ENCODE measurements around the gene TIMM8B. TPM values are rescaled to one million over a fixed set of nuclear protein-coding genes. Genes with fewer than 3 reads are reported as not detected.
"Not testable (repeated sequence)": the region's sequence is repeated elsewhere in the genome, so short reads cannot be mapped to it uniquely, and the experiment has no call there.

The TIMM8B gene
- total RNA-seq, 1 experiment from 2014 or later = 74.7 TPM

- DNase-seq (ENCODE audit: low read depth) = peak; percentile 27
Observed at GRCh38 chr11:112082729-112083128, 3.8 kb downstream of the TIMM8B start.

- peak; percentile 85 for DNase-seq (ENCODE audit: low read depth)
Observed at GRCh38 chr11:112073941-112074811, 12.4 kb downstream of the TIMM8B start, which contains the start of the genes NKAPD1 and PIH1D2. Gene NKAPD1, plus strand, starts transcription at chr11:112074299. Its CDS starts 1,276 bp downstream, at chr11:112075575. Gene PIH1D2, minus strand, starts transcription at chr11:112074017. Its CDS starts 843 bp downstream, at chr11:112073174.

DNA sequence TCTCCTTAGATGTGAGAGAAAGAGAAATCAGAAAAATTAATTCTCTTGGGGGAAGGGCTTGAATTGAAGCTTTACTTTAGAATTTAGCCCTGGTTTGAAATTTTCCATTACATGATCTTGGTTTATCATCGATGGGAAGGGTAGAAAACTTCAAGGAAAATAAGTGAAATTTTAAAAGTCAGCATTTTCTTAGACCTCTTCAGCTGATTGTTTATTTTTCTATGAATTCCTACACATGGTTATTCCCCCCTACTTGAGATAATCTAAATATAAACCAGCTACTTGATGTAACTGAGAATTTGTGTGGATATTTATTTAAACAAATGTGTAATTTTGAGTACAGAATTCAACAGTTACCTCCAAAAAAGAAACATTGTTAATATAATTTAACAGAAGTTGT is 23.6 kb downstream of the TIMM8B start:
- DNase-seq (ENCODE audit: low read depth) = no peak

GRCh38 chr11:112058103-112058502 is 28.5 kb downstream of the TIMM8B start:
- DNase-seq (ENCODE audit: low read depth) = no peak

DNA sequence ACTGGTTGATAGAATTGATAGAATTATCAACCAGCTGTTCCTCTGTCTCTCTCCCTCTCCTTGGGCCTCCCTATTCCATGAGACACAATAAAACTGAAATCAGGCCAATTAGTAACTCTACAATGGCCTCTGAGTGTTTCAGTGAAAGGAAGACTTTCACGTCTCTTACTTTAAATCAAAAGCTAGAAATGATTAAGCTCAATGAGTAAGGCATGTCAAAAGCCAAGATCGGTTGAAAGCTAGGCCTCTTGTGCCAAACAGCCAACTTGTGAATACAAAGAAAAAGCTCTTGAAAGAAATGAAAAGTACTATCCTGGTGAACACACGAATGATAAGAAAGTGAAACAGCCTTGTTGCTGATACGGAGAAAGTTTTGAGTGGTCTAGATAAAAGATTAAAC is 29.4 kb downstream of the TIMM8B start:
- no peak for DNase-seq (ENCODE audit: low read depth)

GRCh38 chr11:112051768-112052167 is 34.8 kb downstream of the TIMM8B start:
- DNase-seq (ENCODE audit: low read depth) = no peak

- DNase-seq (ENCODE audit: low read depth) = no peak
Observed at GRCh38 chr11:112050721-112051120, 35.8 kb downstream of the TIMM8B start.

GRCh38 chr11:112049777-112050176 is 36.8 kb downstream of the TIMM8B start:
- DNase-seq (ENCODE audit: low read depth) = no peak

DNA sequence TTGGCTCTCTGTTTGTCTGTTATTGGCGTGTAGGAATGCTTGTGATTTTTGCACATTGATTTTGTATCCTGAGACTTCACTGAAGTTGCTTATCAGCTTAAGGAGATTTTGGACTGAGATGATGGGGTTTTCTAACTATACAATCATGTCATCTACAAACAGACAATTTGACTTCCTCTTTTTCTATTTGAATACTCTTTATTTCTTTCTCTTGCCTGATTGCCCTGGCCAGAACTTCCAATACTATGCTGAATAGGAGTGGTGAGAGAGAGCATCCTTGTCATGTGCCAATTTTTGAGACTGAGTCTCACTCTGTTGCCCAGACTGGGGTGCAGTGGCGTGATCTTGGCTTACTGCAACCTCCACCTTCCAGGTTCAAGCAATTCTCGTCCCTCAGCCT is 38.3 kb downstream of the TIMM8B start:
- not testable (repeated sequence) for DNase-seq (ENCODE audit: low read depth)

DNA sequence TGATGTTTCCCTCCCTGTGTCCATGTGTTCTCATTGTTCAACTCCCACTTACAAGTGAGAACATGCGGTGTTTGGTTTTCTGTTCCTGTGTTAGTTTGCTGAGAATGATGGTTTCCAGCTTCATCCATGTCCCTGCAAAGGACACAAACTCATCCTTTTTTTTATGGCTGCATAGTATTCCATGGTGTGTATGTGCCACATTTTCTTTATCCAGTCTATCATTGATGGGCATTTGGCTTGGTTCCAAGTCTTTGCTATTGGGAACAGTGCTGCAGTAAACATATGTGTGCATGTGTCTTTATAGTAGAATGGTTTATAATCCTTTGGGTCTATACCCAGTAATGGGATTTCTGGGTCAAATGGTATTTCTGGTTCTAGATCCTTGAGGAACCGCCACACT is 39.9 kb downstream of the TIMM8B start:
- DNase-seq (ENCODE audit: low read depth) = not testable (repeated sequence)

DNA sequence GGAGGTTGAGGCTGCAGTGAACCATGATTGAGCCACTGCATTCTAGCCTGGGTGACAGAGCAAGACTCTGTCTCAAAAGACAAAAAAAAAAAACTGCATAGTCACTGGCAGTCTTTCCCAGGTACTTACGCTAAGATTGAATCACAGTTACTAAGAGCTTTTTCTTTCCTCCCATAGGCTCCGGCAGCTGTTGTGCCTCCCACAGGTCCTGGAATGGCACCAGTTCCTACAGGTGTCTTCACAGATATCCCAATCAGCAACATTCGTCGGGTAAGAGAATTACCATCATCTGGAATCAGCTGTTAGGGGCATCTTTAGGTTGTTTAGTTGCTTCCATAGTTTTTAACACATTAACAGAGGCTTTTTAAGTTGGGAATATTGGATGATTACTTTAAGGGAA is 41.6 kb downstream of the TIMM8B start:
- no peak for DNase-seq (ENCODE audit: low read depth)

DNA sequence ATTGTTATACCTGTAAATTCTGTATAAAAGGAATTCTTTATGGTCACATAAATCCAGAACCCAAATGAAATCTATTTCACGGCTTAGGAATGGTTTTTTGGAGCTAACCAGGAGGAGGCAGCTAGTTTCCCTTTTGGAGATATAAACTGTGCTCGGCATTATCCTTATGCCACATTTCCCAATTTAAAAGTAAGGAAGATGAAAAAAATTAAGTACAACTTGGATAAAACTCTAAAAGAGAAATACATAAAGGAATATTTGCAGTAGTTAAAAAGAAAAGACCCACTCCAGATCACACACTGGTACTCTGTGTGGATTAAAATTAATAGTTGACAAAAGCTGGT is 43.6 kb downstream of the TIMM8B start:
- DNase-seq (ENCODE audit: low read depth) = no peak

- DNase-seq (ENCODE audit: low read depth) = peak; percentile 51
Observed at GRCh38 chr11:112042161-112042960, 44.2 kb downstream of the TIMM8B start.

GRCh38 chr11:112037527-112037926 is 49.0 kb downstream of the TIMM8B start:
- no peak for DNase-seq (ENCODE audit: low read depth)

Other genes with a start within 250 kb of the TIMM8B start
- gene ALG9, start 215.2 kb downstream of the TIMM8B start, total RNA-seq (2014; rRNA removed; shearing (Covaris generic)) = 28.1 and 29.5 TPM in 2 replicates
- gene FDXACB1, start 207.6 kb downstream of the TIMM8B start, total RNA-seq (2014; rRNA removed; shearing (Covaris generic)) = 3.5 and 4.7 TPM in 2 replicates
- 15.0 and 24.1 TPM in 2 replicates for gene CFAP68, start 207.2 kb downstream of the TIMM8B start, total RNA-seq (2014; rRNA removed; shearing (Covaris generic))
- gene CRYAB, start 175.0 kb downstream of the TIMM8B start, total RNA-seq (2014; rRNA removed; shearing (Covaris generic)) = not detected in 2 replicates
- not detected in 2 replicates for gene HSPB2, start 174.0 kb downstream of the TIMM8B start, total RNA-seq (2014; rRNA removed; shearing (Covaris generic))
- not detected in 2 replicates for gene C11orf52, start 167.8 kb downstream of the TIMM8B start, total RNA-seq (2014; rRNA removed; shearing (Covaris generic))
- 7.1 and 9.0 TPM in 2 replicates for gene DIXDC1, start 149.4 kb downstream of the TIMM8B start, total RNA-seq (2014; rRNA removed; shearing (Covaris generic))
- 49.0 and 49.9 TPM in 2 replicates for gene DLAT, start 61.3 kb downstream of the TIMM8B start, total RNA-seq (2014; rRNA removed; shearing (Covaris generic))
- gene PIH1D2, start 12.7 kb downstream of the TIMM8B start, total RNA-seq (2014; rRNA removed; shearing (Covaris generic)) = 1.1 and 8.7 TPM in 2 replicates
- 26.3 and 26.7 TPM in 2 replicates for gene NKAPD1, start 12.5 kb downstream of the TIMM8B start, total RNA-seq (2014; rRNA removed; shearing (Covaris generic))
- gene SDHD, start 117 bp upstream of the TIMM8B start, total RNA-seq (2014; rRNA removed; shearing (Covaris generic)) = 133 and 145 TPM in 2 replicates
- gene IL18, start 77.3 kb upstream of the TIMM8B start, total RNA-seq (2014; rRNA removed; shearing (Covaris generic)) = not detected in 2 replicates
- not detected in 2 replicates for gene TEX12, start 80.6 kb upstream of the TIMM8B start, total RNA-seq (2014; rRNA removed; shearing (Covaris generic))
- 0.11 TPM in 1 of 2 replicates, not detected in the other for gene BCO2, start 88.8 kb upstream of the TIMM8B start, total RNA-seq (2014; rRNA removed; shearing (Covaris generic))
- 71.1 and 73.6 TPM in 2 replicates for gene PTS, start 139.7 kb upstream of the TIMM8B start, total RNA-seq (2014; rRNA removed; shearing (Covaris generic))
- gene PLET1, start 174.1 kb upstream of the TIMM8B start, total RNA-seq (2014; rRNA removed; shearing (Covaris generic)) = not detected in 2 replicates

Data from Daoy (cell line).